Measurements from ENCODE around the gene HMMR.
A peak's percentile ranks its signal among the peaks of the same experiment; 100 is the strongest.

Gene HMMR

DNA sequence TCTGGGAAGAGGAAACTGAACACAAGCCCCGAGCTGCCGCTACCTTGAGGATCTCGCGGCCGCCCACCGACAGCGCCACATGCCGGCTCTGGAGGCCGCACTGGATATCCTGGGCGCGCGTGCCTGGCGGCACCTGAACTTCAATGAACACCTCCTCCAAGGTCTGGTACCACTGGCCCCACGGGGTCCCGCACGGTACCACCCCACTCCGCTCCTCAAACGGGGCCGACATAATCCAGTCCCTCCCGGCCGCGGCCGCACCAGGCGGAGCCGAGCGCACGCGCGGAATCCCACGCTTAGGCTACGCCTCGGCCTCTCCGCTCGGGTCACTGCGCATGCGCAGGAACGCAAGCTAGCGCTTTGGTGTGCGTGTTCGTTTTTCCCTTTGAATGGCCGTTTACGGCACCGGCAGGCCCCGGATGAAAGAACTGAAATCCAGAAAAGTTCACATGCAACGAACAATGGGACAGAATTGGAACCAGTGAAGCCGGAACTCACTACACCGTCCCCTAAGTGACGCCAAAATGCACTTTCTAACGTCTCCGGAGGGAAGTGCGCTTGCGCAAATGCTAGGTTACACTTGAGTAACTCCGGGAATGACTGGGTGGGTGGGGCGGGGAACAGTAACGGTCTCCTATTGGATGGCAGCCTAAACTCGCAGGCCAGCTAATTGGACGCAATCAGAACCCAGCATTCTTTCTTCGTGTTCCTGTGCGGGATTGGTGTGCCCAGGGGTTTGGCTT, 442 bp upstream of the HMMR start, which contains the start of gene NUDCD2:
Gene NUDCD2, minus strand, starts transcription at position 284 of the 743 bp plus-strand sequence. Its CDS starts 52 bp downstream, at position 232.
- peak within 1 kb of the TSS; percentile 65 for H3K4me3 ChIP-seq (ENCODE audit: low read length)
- no peaks in the 10 kb centered on the region for H3K9me3 ChIP-seq (ENCODE audit: control insufficient read depth, low read length)
- no peaks in the 10 kb centered on the region for H3K27me3 ChIP-seq (ENCODE audit: control insufficient read depth, insufficient read depth, low read length)
- H3K36me3 ChIP-seq (ENCODE audit: control insufficient read depth, insufficient read depth, low read length) = no peaks in the 10 kb centered on the region
- peak within 1 kb of the TSS; percentile 84 for H3K9ac ChIP-seq (ENCODE audit: low read length)
- peaks cover 4% of the 10 kb centered on the region for H3K4me1 ChIP-seq (ENCODE audit: control insufficient read depth, insufficient read depth, low read length)

DNA sequence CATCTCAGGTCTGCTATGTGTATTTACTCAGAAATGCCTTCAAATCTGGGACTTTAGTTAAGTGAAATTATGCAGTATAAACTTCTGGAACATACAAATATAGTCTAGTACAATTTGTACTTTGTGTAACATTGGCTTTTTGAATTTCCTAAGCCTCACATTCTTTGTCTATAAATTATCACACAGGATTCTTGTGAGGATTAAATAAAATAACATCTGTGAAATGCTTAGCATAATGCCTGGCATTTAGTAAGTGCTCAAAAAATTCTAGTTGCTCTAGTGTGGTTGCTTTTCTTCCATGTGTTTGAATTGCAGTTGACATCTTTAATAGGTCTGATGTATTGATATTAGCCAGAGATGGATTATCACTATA, 2.6 kb downstream of the HMMR start:
- no peaks in the 10 kb centered on the region for H3K27me3 ChIP-seq (ENCODE audit: control insufficient read depth, insufficient read depth, low read length)
- no peak overlapping the region for H3K9ac ChIP-seq (ENCODE audit: low read length)
- peaks cover 4% of the 10 kb centered on the region for H3K4me1 ChIP-seq (ENCODE audit: control insufficient read depth, insufficient read depth, low read length)
- H3K36me3 ChIP-seq (ENCODE audit: control insufficient read depth, insufficient read depth, low read length) = no peaks in the 10 kb centered on the region
- no peaks in the 10 kb centered on the region for H3K9me3 ChIP-seq (ENCODE audit: control insufficient read depth, low read length)
- H3K4me3 ChIP-seq (ENCODE audit: low read length) = no peak overlapping the region

DNA sequence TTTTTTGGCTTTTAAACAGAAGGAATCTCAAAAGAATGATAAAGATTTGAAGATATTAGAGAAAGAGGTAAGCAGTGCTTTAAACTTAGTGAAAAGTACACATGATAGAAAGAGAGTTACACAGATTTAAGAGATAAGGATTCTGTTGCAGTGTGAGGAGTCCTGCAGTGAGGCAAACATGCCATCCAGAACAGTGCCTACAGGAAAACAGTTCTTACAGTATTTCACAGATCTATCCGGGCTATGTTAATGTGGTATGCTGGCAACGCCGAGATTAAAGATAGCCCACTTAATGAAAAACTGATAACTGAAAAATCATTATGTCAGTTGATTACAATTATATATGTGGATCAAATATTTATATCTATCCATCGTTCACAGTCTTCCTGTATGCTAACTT, 7.2 kb downstream of the HMMR start:
- H3K27me3 ChIP-seq (ENCODE audit: control insufficient read depth, insufficient read depth, low read length) = no peaks in the 10 kb centered on the region
- no peaks in the 10 kb centered on the region for H3K36me3 ChIP-seq (ENCODE audit: control insufficient read depth, insufficient read depth, low read length)
- H3K4me1 ChIP-seq (ENCODE audit: control insufficient read depth, insufficient read depth, low read length) = no peaks in the 10 kb centered on the region
- no peak overlapping the region for H3K4me3 ChIP-seq (ENCODE audit: low read length)
- H3K9ac ChIP-seq (ENCODE audit: low read length) = no peak overlapping the region
- no peaks in the 10 kb centered on the region for H3K9me3 ChIP-seq (ENCODE audit: control insufficient read depth, low read length)

DNA sequence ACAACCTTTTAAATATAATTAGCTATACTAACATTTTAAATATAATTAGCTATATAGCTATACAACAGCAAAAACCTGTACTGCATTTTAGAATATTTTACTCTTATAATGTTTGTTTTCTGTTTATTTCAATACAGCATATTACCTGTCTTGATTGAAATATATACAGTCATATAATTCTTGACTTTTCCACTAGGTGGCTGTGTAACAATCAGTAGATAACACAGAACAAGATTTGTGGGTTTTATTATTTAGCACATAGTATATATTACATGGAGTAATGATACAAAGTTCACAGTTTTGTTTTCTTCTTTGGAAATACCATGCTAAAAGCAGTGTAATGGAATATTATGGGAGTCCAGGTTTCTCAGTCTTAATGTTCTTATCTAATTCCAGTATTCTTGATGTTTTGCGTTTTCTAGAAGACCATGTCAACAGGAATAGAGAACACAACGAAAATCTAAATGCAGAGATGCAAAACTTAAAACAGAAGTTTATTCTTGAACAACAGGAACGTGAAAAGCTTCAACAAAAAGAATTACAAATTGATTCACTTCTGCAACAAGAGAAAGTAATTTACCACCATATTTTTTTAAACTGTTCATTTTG, 13.3 kb downstream of the HMMR start:
- no peaks in the 10 kb centered on the region for H3K4me1 ChIP-seq (ENCODE audit: control insufficient read depth, insufficient read depth, low read length)
- H3K9me3 ChIP-seq (ENCODE audit: control insufficient read depth, low read length) = no peaks in the 10 kb centered on the region
- no peak overlapping the region for H3K9ac ChIP-seq (ENCODE audit: low read length)
- no peaks in the 10 kb centered on the region for H3K27me3 ChIP-seq (ENCODE audit: control insufficient read depth, insufficient read depth, low read length)
- H3K4me3 ChIP-seq (ENCODE audit: low read length) = no peak overlapping the region
- H3K36me3 ChIP-seq (ENCODE audit: control insufficient read depth, insufficient read depth, low read length) = no peaks in the 10 kb centered on the region

DNA sequence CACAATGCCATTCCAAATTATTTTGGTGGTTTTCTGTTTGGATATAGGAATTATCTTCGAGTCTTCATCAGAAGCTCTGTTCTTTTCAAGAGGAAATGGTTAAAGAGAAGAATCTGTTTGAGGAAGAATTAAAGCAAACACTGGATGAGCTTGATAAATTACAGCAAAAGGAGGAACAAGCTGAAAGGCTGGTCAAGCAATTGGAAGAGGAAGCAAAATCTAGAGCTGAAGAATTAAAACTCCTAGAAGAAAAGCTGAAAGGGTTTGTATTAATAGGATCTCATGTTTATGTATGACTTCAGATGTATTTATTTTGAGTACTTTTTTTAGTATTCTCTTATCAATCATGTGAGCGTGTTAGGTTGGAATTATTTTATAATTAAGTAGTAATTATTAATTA, 15.0 kb downstream of the HMMR start:
- H3K9ac ChIP-seq (ENCODE audit: low read length) = no peak overlapping the region

DNA sequence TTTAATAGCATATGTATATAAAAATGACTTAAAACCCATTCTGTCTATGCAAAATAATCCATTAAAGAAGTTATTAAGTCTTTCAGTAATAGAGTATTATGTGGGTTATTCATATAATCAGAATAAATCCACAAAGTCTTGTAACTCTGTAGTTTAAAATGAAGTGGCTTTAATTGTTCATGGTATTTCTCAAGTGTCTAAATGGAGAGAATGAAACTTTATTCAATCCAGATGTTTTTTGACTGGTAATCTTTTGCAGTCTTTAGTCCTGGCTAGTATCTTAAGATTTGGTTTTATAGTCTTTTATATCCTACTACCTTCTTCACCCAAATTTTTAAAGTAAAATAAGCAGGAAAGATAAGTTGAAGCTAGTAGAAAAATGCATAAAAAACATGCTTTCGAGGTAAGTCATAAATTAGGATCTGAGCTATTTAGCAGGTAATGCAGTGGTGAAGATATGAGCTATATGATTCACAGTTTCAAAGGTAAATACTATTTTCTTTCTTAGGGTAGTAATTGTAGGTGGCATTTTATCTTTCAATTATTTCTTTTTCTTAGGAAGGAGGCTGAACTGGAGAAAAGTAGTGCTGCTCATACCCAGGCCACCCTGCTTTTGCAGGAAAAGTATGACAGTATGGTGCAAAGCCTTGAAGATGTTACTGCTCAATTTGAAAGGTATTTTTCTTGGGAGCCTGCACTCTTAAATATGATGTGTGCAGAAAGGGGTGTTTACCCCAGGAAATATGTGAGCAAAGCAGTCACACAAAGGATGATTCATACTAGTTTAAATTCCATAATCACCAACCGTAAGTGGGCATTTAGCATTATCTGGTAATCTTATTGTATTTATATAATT, 17.9 kb downstream of the HMMR start:
- H3K4me1 ChIP-seq (ENCODE audit: control insufficient read depth, insufficient read depth, low read length) = no peaks in the 10 kb centered on the region
- no peaks in the 10 kb centered on the region for H3K36me3 ChIP-seq (ENCODE audit: control insufficient read depth, insufficient read depth, low read length)
- H3K9me3 ChIP-seq (ENCODE audit: control insufficient read depth, low read length) = no peaks in the 10 kb centered on the region
- H3K27me3 ChIP-seq (ENCODE audit: control insufficient read depth, insufficient read depth, low read length) = no peaks in the 10 kb centered on the region
- H3K9ac ChIP-seq (ENCODE audit: low read length) = no peak overlapping the region
- H3K4me3 ChIP-seq (ENCODE audit: low read length) = no peak overlapping the region

More for the DNA sequence above, 15.0 kb downstream of the HMMR start:
- Histone ChIP-seq H3K4me3 (ENCODE audit: low read length) (no peak overlapping the region), H3K27me3 (ENCODE audit: control insufficient read depth, insufficient read depth, low read length) (no peaks in the 10 kb centered on the region), H3K4me1 (ENCODE audit: control insufficient read depth, insufficient read depth, low read length) (no peaks in the 10 kb centered on the region), H3K36me3 (ENCODE audit: control insufficient read depth, insufficient read depth, low read length) (no peaks in the 10 kb centered on the region), H3K9me3 (ENCODE audit: control insufficient read depth, low read length) (no peaks in the 10 kb centered on the region)

DNA sequence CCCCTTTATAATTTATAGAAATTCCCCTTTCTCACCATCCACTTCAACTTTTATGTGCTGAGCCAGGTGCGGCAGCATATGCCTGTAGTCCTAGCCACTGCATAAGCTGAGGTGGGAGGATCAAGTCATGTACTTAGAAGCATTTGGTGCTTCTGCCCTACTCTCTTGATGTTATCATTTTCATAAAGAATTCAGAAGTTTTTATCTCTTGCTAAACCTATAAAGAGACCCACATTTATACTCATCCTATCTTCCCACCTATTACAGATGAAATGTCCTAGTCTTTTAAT, 18.5 kb downstream of the HMMR start:
- Histone ChIP-seq H3K4me3 (ENCODE audit: low read length) (no peak overlapping the region), H3K9ac (ENCODE audit: low read length) (no peak overlapping the region), H3K9me3 (ENCODE audit: control insufficient read depth, low read length) (no peaks in the 10 kb centered on the region), H3K36me3 (ENCODE audit: control insufficient read depth, insufficient read depth, low read length) (no peaks in the 10 kb centered on the region), H3K4me1 (ENCODE audit: control insufficient read depth, insufficient read depth, low read length) (no peaks in the 10 kb centered on the region), H3K27me3 (ENCODE audit: control insufficient read depth, insufficient read depth, low read length) (no peaks in the 10 kb centered on the region)

DNA sequence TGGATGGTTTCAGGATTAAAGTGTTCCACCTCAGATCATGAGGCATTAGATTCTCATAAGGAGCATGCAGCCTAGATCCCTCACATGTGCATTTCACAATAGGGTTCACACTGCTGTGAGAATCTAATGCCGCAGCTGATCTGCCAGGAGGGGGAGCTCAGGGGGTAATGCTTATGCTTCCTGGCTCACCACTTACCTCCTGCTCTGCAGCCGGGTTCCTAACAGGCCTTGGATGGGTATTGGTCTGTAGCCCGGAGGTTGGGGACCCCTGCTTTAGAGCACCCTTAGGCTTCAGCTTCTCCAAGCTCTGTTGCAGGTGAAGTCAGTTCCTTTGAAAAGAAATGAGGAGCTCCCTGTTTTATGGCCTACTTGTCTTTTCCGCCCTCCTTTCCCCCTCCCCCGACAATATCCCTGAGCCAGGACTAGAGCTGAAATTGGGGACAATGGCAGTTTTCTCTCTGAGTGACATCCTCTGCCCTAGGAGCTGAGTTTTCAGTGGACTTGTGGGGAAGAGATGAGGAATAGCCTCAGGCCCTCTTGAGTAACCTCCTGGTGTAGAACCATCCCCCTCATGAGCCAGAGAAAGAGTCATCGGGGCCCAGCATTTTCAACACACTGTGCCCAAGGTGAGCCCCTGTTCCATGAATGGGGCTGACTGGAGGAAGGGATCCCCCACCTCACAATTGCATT, 28.8 kb downstream of the HMMR start:
- H3K27me3 ChIP-seq (ENCODE audit: control insufficient read depth, insufficient read depth, low read length) = no peaks in the 10 kb centered on the region

DNA sequence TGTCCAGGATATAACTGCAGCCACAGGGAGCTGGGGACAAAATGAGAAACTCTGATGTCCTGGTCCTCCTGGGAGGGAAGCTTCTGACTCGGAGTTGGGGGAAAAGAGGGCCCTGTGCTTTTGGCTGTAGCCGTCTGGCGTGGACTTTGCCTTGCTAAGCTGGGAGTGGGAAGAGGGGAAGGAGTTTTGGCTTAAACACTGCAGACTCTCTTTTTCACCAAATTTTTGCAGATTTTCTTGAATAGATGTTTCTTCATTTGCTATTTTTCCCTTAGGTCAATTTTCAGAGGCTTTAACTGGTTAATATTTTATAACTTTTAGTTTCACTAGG, 29.3 kb downstream of the HMMR start:
- Histone ChIP-seq H3K9me3 (ENCODE audit: control insufficient read depth, low read length) (no peaks in the 10 kb centered on the region), H3K4me3 (ENCODE audit: low read length) (no peak overlapping the region), H3K4me1 (ENCODE audit: control insufficient read depth, insufficient read depth, low read length) (no peaks in the 10 kb centered on the region), H3K36me3 (ENCODE audit: control insufficient read depth, insufficient read depth, low read length) (no peaks in the 10 kb centered on the region), H3K27me3 (ENCODE audit: control insufficient read depth, insufficient read depth, low read length) (no peaks in the 10 kb centered on the region), H3K9ac (ENCODE audit: low read length) (no peak overlapping the region)

More for the DNA sequence above, 28.8 kb downstream of the HMMR start:
- Histone ChIP-seq H3K4me3 (ENCODE audit: low read length) (no peak overlapping the region), H3K4me1 (ENCODE audit: control insufficient read depth, insufficient read depth, low read length) (no peaks in the 10 kb centered on the region), H3K36me3 (ENCODE audit: control insufficient read depth, insufficient read depth, low read length) (no peaks in the 10 kb centered on the region), H3K9me3 (ENCODE audit: control insufficient read depth, low read length) (no peaks in the 10 kb centered on the region), H3K9ac (ENCODE audit: low read length) (no peak overlapping the region)

DNA sequence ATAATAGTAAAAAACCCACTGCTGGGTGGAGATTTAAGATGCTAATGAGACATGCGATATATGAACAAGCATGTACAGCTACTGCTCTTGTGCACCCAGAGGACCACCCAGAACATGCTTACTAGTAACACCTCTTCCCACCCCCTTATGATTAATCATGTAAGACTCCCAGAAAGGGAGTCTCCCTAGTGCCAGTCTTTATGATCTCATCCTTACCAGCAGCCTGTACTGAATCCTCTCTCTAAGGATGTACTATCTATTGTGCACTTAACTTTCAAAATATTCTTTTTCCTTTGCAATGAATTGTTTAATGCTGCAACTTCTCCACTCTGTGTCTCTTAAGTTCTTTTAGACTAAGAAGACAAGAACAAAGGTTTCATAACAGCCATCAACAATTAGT, 35.9 kb downstream of the HMMR start:
- no peak overlapping the region for H3K4me3 ChIP-seq (ENCODE audit: low read length)

DNA sequence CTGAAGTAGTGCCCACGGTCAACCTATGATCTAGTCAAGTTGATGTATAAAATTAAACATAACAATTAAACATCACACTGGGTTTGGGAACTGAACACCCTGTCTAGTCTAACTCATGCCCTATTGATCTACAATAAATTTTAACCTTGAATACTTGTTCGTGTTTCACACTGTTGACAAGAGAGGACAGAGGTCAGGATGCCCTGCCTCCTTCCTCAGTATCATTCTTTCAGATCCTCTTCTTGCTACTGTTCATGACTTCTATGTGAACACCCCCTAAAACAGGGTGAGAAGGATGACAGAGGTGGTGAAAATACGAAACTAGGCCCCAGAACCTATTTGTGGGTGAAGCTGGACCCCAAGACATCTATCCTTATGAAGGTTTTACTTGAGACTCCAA, 36.9 kb downstream of the HMMR start:
- Histone ChIP-seq H3K36me3 (ENCODE audit: control insufficient read depth, insufficient read depth, low read length) (no peaks in the 10 kb centered on the region), H3K4me1 (ENCODE audit: control insufficient read depth, insufficient read depth, low read length) (no peaks in the 10 kb centered on the region), H3K4me3 (ENCODE audit: low read length) (no peak overlapping the region), H3K9ac (ENCODE audit: low read length) (no peak overlapping the region), H3K27me3 (ENCODE audit: control insufficient read depth, insufficient read depth, low read length) (no peaks in the 10 kb centered on the region), H3K9me3 (ENCODE audit: control insufficient read depth, low read length) (no peaks in the 10 kb centered on the region)

More for the DNA sequence above, 35.9 kb downstream of the HMMR start:
- no peaks in the 10 kb centered on the region for H3K9me3 ChIP-seq (ENCODE audit: control insufficient read depth, low read length)
- H3K4me1 ChIP-seq (ENCODE audit: control insufficient read depth, insufficient read depth, low read length) = no peaks in the 10 kb centered on the region
- no peaks in the 10 kb centered on the region for H3K27me3 ChIP-seq (ENCODE audit: control insufficient read depth, insufficient read depth, low read length)
- H3K36me3 ChIP-seq (ENCODE audit: control insufficient read depth, insufficient read depth, low read length) = no peaks in the 10 kb centered on the region
- no peak overlapping the region for H3K9ac ChIP-seq (ENCODE audit: low read length)

DNA sequence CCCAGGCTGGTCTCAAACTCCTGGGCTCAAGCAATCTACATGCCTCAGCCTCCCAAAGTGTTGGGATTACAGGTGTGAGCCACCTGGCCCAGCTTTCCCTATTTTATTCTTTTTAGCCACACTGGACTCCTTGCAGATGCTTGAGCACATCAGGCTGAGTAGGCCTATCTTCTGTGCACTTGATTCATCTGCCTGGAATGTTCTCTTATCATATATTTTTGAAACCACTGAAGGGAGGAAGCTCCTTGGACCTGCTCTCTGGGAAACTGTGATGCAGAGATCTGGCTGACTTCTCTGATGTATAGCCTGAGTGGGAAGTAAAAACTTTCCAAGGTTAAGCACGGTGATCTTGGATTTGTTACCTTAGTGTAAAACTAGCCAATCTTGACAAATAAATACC, 38.5 kb downstream of the HMMR start:
- H3K36me3 ChIP-seq (ENCODE audit: control insufficient read depth, insufficient read depth, low read length) = no peaks in the 10 kb centered on the region
- H3K9me3 ChIP-seq (ENCODE audit: control insufficient read depth, low read length) = no peaks in the 10 kb centered on the region
- H3K9ac ChIP-seq (ENCODE audit: low read length) = no peak overlapping the region
- no peaks in the 10 kb centered on the region for H3K27me3 ChIP-seq (ENCODE audit: control insufficient read depth, insufficient read depth, low read length)
- H3K4me3 ChIP-seq (ENCODE audit: low read length) = no peak overlapping the region
- H3K4me1 ChIP-seq (ENCODE audit: control insufficient read depth, insufficient read depth, low read length) = no peaks in the 10 kb centered on the region
